Measurements from ENCODE around the gene OPN3.

OPN3 gene

GRCh38 chr1:241627453-241628259, 12.5 kb downstream of the OPN3 start:
- no peaks in the 10 kb centered on the region for H3K9me3 ChIP-seq
- H3K27me3 ChIP-seq (ENCODE audit: low read depth) = no peaks in the 10 kb centered on the region
- peaks cover 13% of the 10 kb centered on the region for H3K36me3 ChIP-seq (replicated peaks)
- no peaks in the 10 kb centered on the region for H3K4me1 ChIP-seq
- peak; percentile 35 to 40 for DNase-seq (ENCODE audit: low spot score in 2 of 2)
- H3K4me3 ChIP-seq = no peak overlapping the region
- in situ Hi-C loops (cut with MboI; ENCODE audit: low sequenced_read_pairs) = no loop called here

- H3K36me3 ChIP-seq (replicated peaks) = peaks cover 13% of the 10 kb centered on the region
- H3K4me1 ChIP-seq = no peaks in the 10 kb centered on the region
- DNase-seq (ENCODE audit: low spot score in 2 of 2) = no peak
- no peaks in the 10 kb centered on the region for H3K27me3 ChIP-seq (ENCODE audit: low read depth)
- in situ Hi-C loops (cut with MboI; ENCODE audit: low sequenced_read_pairs) = no loop called here
- no peaks in the 10 kb centered on the region for H3K9me3 ChIP-seq
- H3K4me3 ChIP-seq = no peak overlapping the region
Observed at GRCh38 chr1:241624935-241625334, 15.2 kb downstream of the OPN3 start.

DNA sequence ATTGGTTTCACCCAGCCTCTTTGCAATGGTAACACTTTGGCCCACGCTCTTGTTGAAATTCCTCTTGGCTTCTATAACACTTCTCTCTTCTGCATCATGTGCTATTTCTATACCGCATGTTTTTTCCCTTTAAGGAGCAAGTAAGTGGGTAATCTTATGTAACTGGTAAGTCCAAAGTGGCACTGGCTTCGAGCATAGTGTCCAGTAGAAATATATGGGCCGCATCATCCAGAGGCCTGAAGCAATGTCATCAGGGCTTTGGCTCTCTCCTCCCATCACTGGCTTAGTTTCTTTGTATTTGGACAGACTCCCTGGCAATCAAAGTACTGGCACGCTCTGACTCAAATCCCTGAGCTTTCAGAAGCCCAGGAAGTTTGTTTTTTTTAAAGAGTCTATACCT, 17.5 kb downstream of the OPN3 start:
- no peak overlapping the region for H3K4me3 ChIP-seq
- peaks cover 13% of the 10 kb centered on the region for H3K36me3 ChIP-seq (replicated peaks)
- in situ Hi-C loops (cut with MboI; ENCODE audit: low sequenced_read_pairs) = no loop called here
- no peaks in the 10 kb centered on the region for H3K4me1 ChIP-seq
- no peaks in the 10 kb centered on the region for H3K9me3 ChIP-seq
- no peaks in the 10 kb centered on the region for H3K27me3 ChIP-seq (ENCODE audit: low read depth)
- DNase-seq (ENCODE audit: low spot score in 2 of 2) = no peak

GRCh38 chr1:241617426-241617825, 22.7 kb downstream of the OPN3 start:
- in situ Hi-C loops (cut with MboI; ENCODE audit: low sequenced_read_pairs) = loop anchor here (5.0 to 10.0 kb wide), 2 partner anchors 215 to 367 kb away; no protein-coding TSS in a partner anchor
- Histone ChIP-seq H3K36me3 (replicated peaks) (no peaks in the 10 kb centered on the region), H3K4me3 (no peak overlapping the region), H3K9me3 (no peaks in the 10 kb centered on the region), H3K27me3 (ENCODE audit: low read depth) (no peaks in the 10 kb centered on the region), H3K4me1 (no peaks in the 10 kb centered on the region)
- DNase-seq (ENCODE audit: low spot score in 2 of 2) = no peak

GRCh38 chr1:241615043-241615974, 24.9 kb downstream of the OPN3 start:
- DNase-seq (ENCODE audit: low spot score in 2 of 2) = no peak

DNA sequence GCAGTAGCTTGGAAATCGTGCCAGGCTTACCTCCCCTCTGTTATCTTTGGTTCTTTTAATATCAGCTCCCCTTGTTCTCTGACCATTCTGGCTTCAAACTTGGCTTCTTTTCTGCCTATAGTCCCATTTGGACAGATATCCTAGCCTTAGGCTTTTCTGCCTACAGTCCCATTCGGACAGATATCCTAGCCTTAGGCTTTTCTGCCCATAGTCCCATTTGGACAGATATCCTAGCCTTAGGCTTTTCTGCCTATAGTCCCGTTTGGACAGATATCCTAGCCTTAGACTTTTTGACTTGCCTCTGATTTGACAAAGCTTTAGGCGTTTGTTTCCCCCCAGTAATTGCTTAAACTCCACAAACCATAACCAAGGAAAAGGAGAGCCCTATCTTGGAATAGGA, 25.6 kb downstream of the OPN3 start:
- Histone ChIP-seq H3K27me3 (ENCODE audit: low read depth) (no peaks in the 10 kb centered on the region), H3K36me3 (replicated peaks) (no peaks in the 10 kb centered on the region), H3K4me3 (no peak overlapping the region), H3K9me3 (no peaks in the 10 kb centered on the region), H3K4me1 (no peaks in the 10 kb centered on the region)
- no peak for DNase-seq (ENCODE audit: low spot score in 2 of 2)
- in situ Hi-C loops (cut with MboI; ENCODE audit: low sequenced_read_pairs) = loop anchor here (10.0 kb wide), 1 partner anchor 370 kb away; no protein-coding TSS in a partner anchor

More at GRCh38 chr1:241615043-241615974, 24.9 kb downstream of the OPN3 start:
- Histone ChIP-seq H3K4me1 (no peaks in the 10 kb centered on the region), H3K36me3 (replicated peaks) (no peaks in the 10 kb centered on the region), H3K4me3 (no peak overlapping the region), H3K9me3 (no peaks in the 10 kb centered on the region), H3K27me3 (ENCODE audit: low read depth) (no peaks in the 10 kb centered on the region)
- in situ Hi-C loops (cut with MboI; ENCODE audit: low sequenced_read_pairs) = loop anchor here (5.0 to 10.0 kb wide), 2 partner anchors 217 to 369 kb away; no protein-coding TSS in a partner anchor

GRCh38 chr1:241614144-241614543, 26.0 kb downstream of the OPN3 start:
- no peaks in the 10 kb centered on the region for H3K36me3 ChIP-seq (replicated peaks)
- in situ Hi-C loops (cut with MboI; ENCODE audit: low sequenced_read_pairs) = loop anchor here (10.0 kb wide), 1 partner anchor 371 kb away; no protein-coding TSS in a partner anchor
- H3K9me3 ChIP-seq = no peaks in the 10 kb centered on the region
- no peaks in the 10 kb centered on the region for H3K27me3 ChIP-seq (ENCODE audit: low read depth)
- no peak overlapping the region for H3K4me3 ChIP-seq
- DNase-seq (ENCODE audit: low spot score in 2 of 2) = no peak
- H3K4me1 ChIP-seq = no peaks in the 10 kb centered on the region

GRCh38 chr1:241612533-241613477, 27.4 kb downstream of the OPN3 start:
- H3K4me3 ChIP-seq = no peak overlapping the region
- in situ Hi-C loops (cut with MboI; ENCODE audit: low sequenced_read_pairs) = loop anchor here (10.0 kb wide), 1 partner anchor 372 kb away; no protein-coding TSS in a partner anchor
- H3K4me1 ChIP-seq = no peaks in the 10 kb centered on the region
- no peaks in the 10 kb centered on the region for H3K36me3 ChIP-seq (replicated peaks)
- H3K27me3 ChIP-seq (ENCODE audit: low read depth) = no peaks in the 10 kb centered on the region
- DNase-seq (ENCODE audit: low spot score in 2 of 2) = no peak
- no peaks in the 10 kb centered on the region for H3K9me3 ChIP-seq

DNA sequence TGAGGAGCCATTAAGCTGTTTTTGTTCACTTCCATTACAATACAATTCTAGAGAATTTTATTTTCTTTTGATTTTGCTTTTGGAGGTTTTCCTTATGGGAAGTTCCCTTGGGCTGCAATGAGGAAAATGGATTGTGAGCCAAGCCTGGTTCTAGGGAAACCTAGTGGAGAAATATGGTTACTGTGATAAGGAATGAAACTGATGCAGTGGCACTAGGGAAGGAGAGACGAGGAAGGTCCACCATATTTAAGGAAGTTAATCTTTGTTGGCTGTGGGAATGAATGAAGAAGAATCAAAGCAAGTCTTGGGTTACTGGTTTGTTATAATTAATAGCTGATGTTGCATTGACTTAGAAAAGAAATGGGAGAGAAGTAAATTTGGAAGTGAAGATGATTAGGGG, 28.4 kb downstream of the OPN3 start:
- Histone ChIP-seq H3K9me3 (no peaks in the 10 kb centered on the region), H3K4me3 (no peak overlapping the region), H3K4me1 (no peaks in the 10 kb centered on the region), H3K27me3 (ENCODE audit: low read depth) (no peaks in the 10 kb centered on the region), H3K36me3 (replicated peaks) (no peaks in the 10 kb centered on the region)
- in situ Hi-C loops (cut with MboI; ENCODE audit: low sequenced_read_pairs) = loop anchor here (10.0 kb wide), 1 partner anchor 373 kb away; no protein-coding TSS in a partner anchor
- DNase-seq (ENCODE audit: low spot score in 2 of 2) = no peak

DNA sequence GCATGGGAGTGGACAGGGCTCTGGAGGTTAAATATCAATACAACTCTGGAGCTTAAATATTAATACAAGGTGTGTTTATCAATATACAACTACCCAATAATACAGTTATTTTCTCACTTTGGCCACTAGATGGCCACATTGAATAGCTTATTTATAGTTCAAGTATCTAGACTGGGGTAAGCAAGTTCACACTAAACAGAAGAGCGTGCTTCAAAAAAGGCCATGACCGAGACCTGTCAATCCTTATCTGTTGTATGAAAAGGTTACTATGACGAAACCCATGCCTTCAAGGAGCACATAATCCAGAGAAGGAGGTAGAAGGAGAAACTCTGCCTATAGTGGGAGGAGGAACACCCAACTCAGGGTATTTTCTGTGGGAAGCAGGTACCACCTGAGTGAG, 29.1 kb downstream of the OPN3 start:
- H3K4me1 ChIP-seq = no peaks in the 10 kb centered on the region
- in situ Hi-C loops (cut with MboI; ENCODE audit: low sequenced_read_pairs) = loop anchor here (10.0 kb wide), 1 partner anchor 374 kb away; no protein-coding TSS in a partner anchor
- no peaks in the 10 kb centered on the region for H3K36me3 ChIP-seq (replicated peaks)
- no peaks in the 10 kb centered on the region for H3K9me3 ChIP-seq
- peak in 1 of 2 experiments; percentile 70 for DNase-seq (ENCODE audit: low spot score in 2 of 2)
- H3K4me3 ChIP-seq = no peak overlapping the region
- H3K27me3 ChIP-seq (ENCODE audit: low read depth) = no peaks in the 10 kb centered on the region

DNA sequence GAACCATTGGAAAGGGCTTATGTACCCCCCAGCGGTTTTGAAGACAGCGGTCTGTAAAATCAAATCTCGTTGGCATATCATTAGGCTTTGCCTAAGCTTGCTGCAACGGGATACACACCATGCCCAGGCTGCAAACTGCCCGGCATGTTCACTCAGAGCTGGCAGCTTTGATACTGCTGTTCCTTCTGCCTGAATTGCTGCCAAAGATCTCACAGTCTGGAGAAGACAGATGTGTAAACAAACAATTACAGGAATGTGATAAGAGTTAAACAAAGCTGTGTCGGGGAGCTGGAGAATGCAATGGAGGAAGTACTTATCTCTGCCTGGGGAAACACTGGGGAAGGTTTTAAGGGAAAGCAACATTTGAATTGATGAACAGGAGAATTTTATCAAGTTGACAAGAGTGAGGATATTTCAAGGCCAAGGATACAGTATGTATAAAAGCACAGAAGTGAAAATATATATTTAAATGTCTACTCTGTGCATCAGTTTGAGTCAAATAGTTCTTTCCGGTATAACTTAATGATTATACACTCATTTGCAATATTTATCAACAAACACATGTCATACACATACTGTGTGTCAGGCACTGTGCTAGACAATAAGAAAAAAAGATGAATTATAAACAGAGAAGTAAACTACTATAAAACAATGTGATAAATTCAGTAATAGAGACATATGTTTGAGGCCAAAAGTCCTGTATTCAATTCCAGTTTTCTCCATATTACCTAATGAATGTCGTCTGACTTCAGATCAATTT, 29.9 kb downstream of the OPN3 start:
- no peaks in the 10 kb centered on the region for H3K9me3 ChIP-seq
- DNase-seq (ENCODE audit: low spot score in 2 of 2) = no peak
- H3K36me3 ChIP-seq (replicated peaks) = no peaks in the 10 kb centered on the region
- no peak overlapping the region for H3K4me3 ChIP-seq
- no peaks in the 10 kb centered on the region for H3K27me3 ChIP-seq (ENCODE audit: low read depth)
- H3K4me1 ChIP-seq = no peaks in the 10 kb centered on the region
- in situ Hi-C loops (cut with MboI; ENCODE audit: low sequenced_read_pairs) = loop anchor here (10.0 kb wide), 1 partner anchor 375 kb away; no protein-coding TSS in a partner anchor

GRCh38 chr1:241608379-241609033, 31.7 kb downstream of the OPN3 start:
- no peaks in the 10 kb centered on the region for H3K27me3 ChIP-seq (ENCODE audit: low read depth)
- in situ Hi-C loops (cut with MboI; ENCODE audit: low sequenced_read_pairs) = no loop called here
- DNase-seq (ENCODE audit: low spot score in 2 of 2) = no peak
- H3K36me3 ChIP-seq (replicated peaks) = no peaks in the 10 kb centered on the region
- H3K4me3 ChIP-seq = no peak overlapping the region
- no peaks in the 10 kb centered on the region for H3K9me3 ChIP-seq
- H3K4me1 ChIP-seq = no peaks in the 10 kb centered on the region

All from HAP-1 (cell line).